ENCODE measurements around the gene ARFGAP1. TPM values are rescaled to one million over a fixed set of nuclear protein-coding genes. Genes with fewer than 3 reads are reported as not detected.

The ARFGAP1 gene
- total and polyA plus RNA-seq, 2 of the 8 experiments (the other 6 are each of a cell fraction or from before 2014, with no cell fraction given), result 93.7 to 100 TPM

GRCh38 chr20:63284083-63284440 is 11.4 kb downstream of the ARFGAP1 start:
- Histone ChIP-seq H2BK20ac (ENCODE audit: low read length) (no peak overlapping the region), H3K27me3 (replicated peaks in 1 of 4; ENCODE audit: control insufficient read depth in 3 of 4, extremely low read depth in 1 of 4, insufficient read depth in 3 of 4, low read length in 3 of 4) (no peaks in the 10 kb centered on the region), H4K20me1 (replicated peaks in 1 of 2; ENCODE audit: control insufficient read depth in 1 of 2, insufficient read depth in 2 of 2, low read length in 2 of 2) (peaks cover 3 to 15% of the 10 kb centered on the region in 2 experiments), H3K56ac (replicated peaks; ENCODE audit: insufficient read length, low read depth, low read length) (no peak overlapping the region), H4K91ac (replicated peaks; ENCODE audit: insufficient read length, low read length) (no peak overlapping the region), H3K4me2 (ENCODE audit: insufficient read depth in 1 of 2, low read depth in 2 of 2, low read length in 2 of 2) (no peak overlapping the region), H3K4ac (replicated peaks; ENCODE audit: insufficient read length, low read depth, low read length) (no peak overlapping the region), H3K9ac (replicated peaks in 1 of 4; ENCODE audit: extremely low read depth in 1 of 4, low read depth in 3 of 4, low read length in 3 of 4) (no peak overlapping the region), H2AFZ (ENCODE audit: low read length) (no peak overlapping the region), H4K5ac (ENCODE audit: insufficient read length, low read depth, low read length) (no peak overlapping the region), H3K23me2 (ENCODE audit: low read depth, low read length) (no peaks in the 10 kb centered on the region), H4K8ac (ENCODE audit: extremely low read depth, insufficient read depth, low read length) (no peak overlapping the region), H3K36me3 (ENCODE audit: control insufficient read depth in 2 of 4, insufficient read depth in 4 of 4, low read length in 3 of 4) (peaks cover 0 to 43% (median 13%) of the 10 kb centered on the region in 4 experiments; a peak in 7 of 8 replicates), H2BK12ac (ENCODE audit: low read depth, low read length) (no peak overlapping the region), H3K79me2 (ENCODE audit: control insufficient read depth in 1 of 2, insufficient read depth in 2 of 2, low read length in 2 of 2) (no peaks in the 10 kb centered on the region), H2BK5ac (ENCODE audit: low read depth, low read length) (no peak overlapping the region), H2BK120ac (replicated peaks; ENCODE audit: low read depth, low read length) (no peak overlapping the region), H3K23ac (ENCODE audit: insufficient read length) (no peak overlapping the region), H3K79me1 (ENCODE audit: low read depth, low read length) (0 out of 2 replicates have a peak, but pooled peaks cover 2% of the 10 kb centered on the region), H2BK15ac (ENCODE audit: low read length) (no peak overlapping the region), H3K4me3 (ENCODE audit: extremely low read depth in 1 of 4, insufficient read depth in 2 of 4, low read depth in 3 of 4, low read length in 4 of 4) (no peak overlapping the region), H3K4me1 (replicated peaks in 1 of 4; ENCODE audit: control insufficient read depth in 3 of 4, insufficient read depth in 4 of 4, low read length in 3 of 4) (no peaks in the 10 kb centered on the region), H2AK5ac (ENCODE audit: low read depth, low read length) (no peak overlapping the region), H3K14ac (ENCODE audit: insufficient read length) (no peak overlapping the region), H3K27ac (ENCODE audit: low read depth, low read length) (no peak overlapping the region), H3K18ac (ENCODE audit: extremely low read depth, low read length) (no peak overlapping the region), H3K9me3 (ENCODE audit: insufficient read depth in 2 of 2, low read depth in 1 of 2, low read length in 1 of 2) (no peaks in the 10 kb centered on the region)
- POLR2A ChIA-PET (ENCODE audit: partially characterized antibody), result interaction anchor here (1.6 to 5.3 kb wide), 2 partner anchors 8 to 63 kb away, joined by 3 to 26 read pairs; partner anchors contain the start of gene COL20A1
- no peak for DNase-seq (ENCODE audit: low read depth in 1 of 2, low spot score in 2 of 2)
- CTCF ChIA-PET (ENCODE audit: partially characterized antibody), result interaction anchor here (1.1 to 9.6 kb wide), 4 partner anchors 12 to 68 kb away, joined by 3 to 82 read pairs (median 3); partner anchors contain the start of gene YTHDF1
- 68% methylated on average over 3 of the region's 14 CpGs; no CpG with 5 or more reads in 1 of the 2 experiments for WGBS, 2 experiments (ENCODE audit: extremely low coverage in 1 of 2, insufficient coverage in 1 of 2, insufficient read length in 1 of 2, insufficient replicate concordance in 2 of 2, low coverage in 1 of 2, low lambda C conversion rate in 2 of 2, missing lambda C conversion rate in 1 of 2)
- no peak for FAIRE-seq
- no peak for TF ChIP-seq POLR2AphosphoS5 (IDR thresholded peaks at IDR 0.05; ENCODE audit: low read depth, low read length)
- TF ChIP-seq CTBP2 (IDR thresholded peaks at IDR 0.05; ENCODE audit: borderline replicate concordance, insufficient read depth, insufficient read length, low read length), result no peak
